DMS53 treated with DMSO at 0.1 percent for 48 hours (cell line): Measurements from ENCODE around the gene RAI1.

Experiments
- DNase-seq: peaks from one replicate; lab custom pipeline; 2025; ENCODE audit not compliant: unreplicated experiment; lab: John Stamatoyannopoulos, UW

RAI1 gene

DNA sequence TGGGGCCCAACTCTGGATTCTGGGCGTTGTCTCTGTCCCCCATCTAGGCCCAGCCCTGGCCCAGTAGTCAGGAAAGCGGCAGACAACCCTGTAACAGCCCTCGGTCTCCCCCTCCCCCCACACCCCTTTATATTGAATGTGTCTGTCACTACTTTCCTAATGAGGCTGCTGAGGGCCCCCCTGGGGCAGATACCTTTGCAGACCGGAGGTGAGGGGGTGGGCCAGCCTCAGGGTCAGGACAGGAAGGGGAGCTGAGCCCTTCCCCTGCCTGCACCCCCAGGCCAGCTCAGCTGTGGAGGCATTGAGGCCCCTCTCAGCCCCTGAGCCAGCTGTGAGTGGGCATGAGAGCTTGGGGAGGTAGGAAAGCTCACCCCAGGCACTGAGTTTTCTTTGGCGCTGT lies 17.1 kb downstream of the RAI1 start:
- no peak for DNase-seq

DNA sequence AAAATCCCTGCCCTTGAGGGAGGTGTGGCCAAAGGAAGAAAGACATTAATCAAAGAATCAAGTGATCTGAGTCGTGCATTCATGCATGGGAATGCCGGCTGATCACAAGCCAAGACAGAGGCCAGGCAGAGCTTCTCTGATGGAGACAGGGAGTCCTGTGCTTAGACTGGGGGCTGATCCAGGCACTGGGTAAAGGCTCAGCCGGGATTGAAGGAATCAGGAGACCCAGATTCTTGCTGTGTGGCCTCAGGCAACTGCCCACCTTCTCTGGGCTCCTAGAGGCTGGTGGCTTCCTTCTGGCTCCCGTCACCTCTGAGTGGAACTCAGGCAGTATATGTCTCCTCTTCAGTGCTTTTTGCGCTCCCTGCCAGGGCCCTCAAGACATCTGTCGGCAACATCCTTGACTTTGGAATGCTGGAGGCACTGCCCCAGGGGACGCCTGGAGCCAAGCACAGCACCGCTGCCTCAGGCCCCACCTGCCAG lies 17.7 kb downstream of the RAI1 start:
- no peak for DNase-seq

DNA sequence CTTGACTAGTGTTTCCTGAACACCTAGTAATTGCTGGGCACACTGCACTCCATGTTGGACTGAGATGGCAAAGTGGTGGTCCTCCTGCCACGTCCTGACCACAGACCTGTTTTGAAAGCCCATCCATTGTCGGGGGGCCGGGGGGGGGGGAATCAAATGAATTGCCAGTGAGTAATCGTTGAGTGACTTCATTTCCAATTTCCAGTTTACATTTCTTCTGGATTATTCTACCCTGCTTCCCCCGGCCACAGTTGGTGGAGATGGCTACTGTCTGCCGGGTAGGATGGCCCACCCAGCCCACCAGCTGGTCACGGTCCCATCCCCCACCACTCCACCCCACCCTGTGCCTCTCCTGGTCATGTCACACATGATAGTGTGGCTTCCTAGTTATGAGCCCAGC lies 18.2 kb downstream of the RAI1 start:
- no peak for DNase-seq

DNA sequence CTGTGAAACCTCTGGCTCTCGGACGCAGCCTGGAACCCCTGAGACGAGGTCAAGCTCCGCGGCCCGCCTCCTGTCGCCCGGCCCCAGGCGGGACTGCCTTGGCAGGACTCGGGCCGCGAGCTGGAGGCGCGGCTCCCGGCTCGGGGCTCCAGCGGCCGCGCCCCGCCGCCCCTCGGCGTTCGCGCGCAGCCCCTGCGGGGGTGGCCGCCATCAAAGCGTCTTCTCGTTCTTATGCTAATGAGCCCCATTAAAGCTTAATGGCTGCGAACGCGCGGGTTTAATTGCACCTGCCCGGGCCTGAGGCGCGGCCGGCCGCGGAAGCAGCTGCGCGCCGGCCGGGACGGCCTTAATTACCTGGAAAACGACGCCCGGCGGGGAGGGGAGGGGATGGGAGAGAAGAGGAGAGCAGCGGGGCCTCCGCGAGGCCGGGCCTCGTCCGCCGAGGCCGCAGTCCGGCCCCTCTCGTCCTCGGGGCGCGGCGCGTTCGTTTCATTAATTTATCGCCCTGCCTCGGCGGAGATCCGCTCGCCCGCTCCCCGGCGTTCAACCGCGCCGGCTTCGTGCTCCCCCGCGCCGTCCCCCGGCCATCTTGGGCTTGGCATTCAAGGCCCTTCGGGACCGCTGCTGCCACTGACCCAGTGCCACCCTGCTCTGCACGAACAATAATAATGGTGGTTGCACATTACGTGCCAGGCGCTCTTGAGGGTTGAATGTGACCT lies 19.2 kb downstream of the RAI1 start:
- no peak for DNase-seq

DNA sequence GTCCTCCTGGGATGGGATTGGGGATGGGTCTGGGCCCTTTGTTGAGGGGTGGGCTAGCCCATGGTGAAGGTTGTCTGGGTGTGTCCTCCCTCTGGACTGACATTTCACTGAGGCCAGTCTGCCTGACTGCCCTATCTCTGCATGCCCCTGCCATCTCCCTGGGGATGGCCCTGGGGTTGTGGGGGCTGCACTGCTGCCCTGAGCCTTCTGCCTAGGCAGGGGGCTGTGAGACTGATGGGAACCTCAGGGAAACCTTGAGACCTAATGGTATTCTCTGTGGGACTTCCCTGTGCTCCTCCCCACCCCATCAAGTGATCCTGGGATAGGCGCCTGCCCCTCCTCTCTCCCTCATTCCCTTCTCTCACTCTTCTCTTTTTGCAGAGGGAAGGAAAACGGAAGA lies 19.9 kb downstream of the RAI1 start:
- DNase-seq, result no peak

DNA sequence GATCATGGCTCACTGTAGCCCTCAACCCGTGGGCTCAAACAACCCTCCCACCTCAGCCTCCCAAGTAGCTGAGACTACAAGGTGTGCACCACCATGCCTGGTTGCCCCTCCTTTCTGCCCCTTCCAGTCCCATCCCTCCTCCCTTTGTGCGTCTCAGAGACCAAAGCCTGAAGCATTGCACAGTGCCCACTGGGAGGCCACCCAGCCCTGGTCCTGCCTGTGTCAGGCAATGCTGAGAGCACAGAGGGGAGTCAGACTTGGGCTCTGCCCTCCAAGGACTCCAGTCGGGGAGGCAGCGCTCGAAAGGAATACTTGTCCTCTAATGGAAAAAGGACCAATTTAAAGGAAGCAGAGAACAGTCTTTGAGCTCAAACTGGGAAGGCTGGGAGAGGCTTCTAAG lies 20.4 kb downstream of the RAI1 start:
- DNase-seq, result no peak

DNA sequence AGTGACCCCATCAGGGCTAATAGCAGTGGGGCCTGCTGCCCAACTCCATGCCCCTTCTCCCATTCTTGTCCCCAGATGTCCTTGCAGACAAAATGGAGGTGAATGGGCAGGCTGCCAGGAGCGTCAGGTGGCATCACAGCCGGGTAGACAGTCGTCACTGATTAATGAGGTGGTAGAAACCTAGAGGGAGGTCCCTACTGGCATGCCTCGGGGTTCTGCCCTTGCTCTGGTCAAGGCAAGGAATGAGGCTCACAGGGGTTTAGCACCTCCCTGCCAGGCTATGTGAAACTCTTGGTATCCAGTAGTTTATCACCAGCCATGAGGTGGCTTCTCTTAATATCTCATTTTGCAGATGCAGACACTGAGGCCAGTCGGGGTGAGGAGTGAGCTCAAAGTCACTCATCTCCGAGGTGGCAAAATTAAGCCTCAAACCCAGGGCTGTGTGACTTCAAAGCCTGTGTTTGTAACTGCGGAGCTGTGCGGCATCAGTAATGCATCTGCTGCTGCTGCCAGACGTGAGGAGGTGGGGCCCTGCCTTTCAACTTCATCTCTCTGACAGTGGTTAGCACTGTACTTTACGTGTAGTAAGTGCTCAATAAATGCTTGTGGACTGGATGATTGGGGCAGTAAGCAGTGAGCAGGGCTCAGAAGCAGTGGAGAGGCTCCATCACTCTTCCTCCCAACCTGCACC lies 21.3 kb downstream of the RAI1 start:
- no peak for DNase-seq

DNA sequence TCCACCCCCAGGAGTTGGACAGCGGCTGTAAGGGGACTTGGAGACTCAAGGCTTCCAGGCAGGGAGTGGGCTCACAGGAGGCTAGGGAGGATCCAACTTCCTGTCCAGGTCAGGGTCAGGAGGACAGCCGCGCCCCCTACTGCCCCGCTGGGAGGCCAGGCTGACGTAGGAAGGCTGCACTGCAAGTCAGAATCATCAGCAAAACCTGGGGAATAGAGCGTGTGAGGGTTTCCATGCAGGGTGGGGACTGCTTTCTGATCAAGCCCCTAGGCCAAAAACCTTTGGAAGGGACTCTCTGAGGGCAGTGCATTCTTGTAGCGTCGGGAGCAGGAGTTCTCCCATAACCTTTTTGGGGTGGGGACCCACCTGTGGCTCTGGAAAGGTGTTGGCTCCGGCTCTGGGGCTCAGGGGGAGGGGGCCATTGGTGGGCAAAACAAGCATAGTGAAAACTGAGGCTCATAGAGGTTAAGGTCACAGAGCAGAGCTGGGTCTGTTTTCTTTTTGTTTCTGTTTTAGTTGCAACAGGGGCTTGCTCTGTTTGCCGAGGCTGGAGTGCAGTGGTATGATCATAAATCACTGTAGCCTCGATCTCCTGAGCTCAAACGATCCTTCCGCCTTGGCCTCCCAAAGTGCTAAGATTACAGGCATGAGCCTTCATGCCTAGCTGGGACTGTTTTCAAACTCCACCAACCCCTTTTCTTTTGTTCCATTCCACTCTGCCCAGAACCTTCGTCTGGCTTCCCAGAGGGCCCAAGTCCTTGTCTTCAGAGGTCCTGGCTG lies 22.1 kb downstream of the RAI1 start:
- no peak for DNase-seq

DNA sequence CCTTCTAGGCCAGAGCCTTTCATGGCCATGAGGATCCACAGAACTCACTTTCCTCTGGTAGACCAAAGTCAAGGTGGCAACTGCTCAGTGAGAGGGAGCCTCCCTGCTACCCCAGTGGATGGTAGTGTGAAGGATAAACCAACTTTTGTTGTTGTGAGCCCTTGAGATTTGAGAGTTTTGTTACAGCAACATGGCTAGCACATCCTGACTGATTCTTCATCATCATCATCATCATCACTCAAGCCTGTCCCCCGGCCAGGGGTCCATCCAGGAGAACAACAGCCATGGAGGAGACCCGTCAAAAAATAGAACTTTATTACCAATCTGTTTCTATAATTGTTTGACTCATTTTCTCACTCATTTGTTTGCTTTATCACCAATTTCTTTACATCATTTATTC lies 23.7 kb downstream of the RAI1 start:
- no peak for DNase-seq

DNA sequence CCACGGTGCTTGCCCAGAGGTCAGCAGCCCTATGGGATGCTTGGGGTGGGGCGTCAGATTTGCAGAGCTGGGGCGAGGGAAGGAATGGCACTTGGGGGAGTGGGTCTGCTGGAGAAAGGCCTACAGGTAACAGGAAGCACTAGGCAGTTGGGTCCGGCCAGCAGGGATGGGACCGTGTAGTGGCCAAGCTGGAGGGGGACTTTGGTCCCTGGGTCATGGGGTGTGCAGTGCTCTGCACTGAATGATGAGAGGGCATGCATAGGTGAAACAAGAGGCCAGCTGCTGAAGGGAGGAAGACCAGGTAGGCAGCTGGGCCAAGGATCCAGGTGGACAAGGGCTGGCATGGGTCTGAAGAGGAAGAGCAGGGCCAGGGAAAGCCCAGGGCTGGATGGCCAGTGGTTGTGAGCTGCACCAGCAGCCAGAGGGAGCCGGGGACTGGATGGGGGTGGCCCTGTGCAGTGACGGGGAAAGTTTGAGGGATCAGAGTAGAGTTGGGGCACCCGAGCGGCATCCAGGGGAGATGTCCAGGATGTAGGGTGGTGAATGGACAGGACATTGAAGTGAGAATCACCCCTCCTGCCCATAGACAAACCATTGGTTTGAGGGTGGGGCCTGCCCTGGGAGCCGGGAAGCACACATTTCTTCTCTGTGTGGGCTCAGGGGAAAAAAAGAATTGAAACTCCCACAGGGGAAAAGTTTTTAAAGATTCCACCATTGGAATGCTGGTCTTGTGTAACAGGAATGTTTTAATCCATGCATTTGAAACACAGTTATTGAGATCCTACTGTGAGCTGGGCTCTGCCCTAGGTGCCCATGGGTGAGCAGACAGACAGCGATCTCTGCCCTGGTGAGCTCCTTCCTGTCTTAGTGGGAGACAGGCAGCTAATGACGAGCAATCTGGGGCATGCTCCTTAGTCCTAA lies 25.1 kb downstream of the RAI1 start:
- no peak for DNase-seq

DNA sequence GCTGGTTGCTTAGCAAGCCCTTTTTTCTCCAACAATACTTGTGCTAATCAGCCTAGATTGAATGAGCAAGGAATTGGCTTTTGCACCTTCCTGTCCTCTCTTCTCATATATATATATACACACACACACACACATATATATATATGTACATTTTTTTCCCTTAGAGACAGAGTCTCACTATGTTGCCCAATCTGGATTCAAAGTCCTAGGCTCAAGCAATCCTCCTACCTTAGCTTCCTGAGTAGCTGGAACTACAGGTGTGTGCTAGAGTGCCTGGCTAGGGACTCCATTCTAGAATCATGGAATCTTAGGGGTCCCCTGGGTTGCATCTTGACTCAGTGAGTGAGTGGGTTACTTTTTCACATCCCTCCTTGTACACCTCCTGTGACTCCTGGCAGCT lies 27.0 kb downstream of the RAI1 start:
- no peak for DNase-seq

DNA sequence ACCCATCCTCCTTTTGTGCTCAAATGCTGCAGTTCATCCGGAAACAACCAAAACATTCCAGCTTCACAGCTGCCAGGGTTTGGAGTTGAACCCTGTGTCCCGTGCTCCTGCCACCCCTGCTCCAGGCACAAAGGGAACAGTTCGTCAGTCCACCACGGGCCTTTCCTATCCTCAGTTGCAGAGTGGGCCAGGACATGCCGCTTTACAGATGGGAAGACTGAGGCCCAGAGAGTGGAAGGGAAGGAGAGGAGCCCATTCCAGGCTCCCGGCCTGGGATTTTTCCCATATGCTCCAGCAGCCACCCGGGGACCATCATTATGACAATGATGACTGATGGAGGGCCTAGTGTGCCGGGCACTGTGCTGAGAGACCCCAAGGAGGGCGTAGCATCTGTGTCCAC lies 27.6 kb downstream of the RAI1 start:
- DNase-seq, result no peak

DNA sequence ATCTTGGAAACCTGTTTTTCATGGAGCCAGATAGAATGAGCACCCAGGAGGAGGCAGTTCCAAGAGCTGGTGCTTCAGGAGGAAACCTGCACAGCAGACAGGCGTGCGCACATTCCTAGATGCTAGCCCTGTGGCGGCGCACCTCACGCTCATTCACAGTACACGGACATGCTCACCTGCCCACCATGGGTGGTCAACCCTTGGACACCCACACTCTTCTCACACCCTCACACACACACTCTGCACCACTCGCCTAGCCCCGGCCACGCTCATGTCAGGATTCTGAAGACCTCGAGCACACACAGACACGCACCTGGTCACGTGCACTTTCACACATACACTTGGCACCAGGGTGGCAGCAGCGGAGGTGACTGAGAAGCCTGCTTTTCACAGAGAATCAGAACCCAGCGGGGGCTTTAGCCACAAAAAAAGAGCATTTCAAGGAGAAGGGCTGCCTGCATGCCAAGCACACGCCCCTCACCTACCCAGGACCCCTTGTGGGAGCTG lies 28.6 kb downstream of the RAI1 start:
- DNase-seq, result no peak

DNA sequence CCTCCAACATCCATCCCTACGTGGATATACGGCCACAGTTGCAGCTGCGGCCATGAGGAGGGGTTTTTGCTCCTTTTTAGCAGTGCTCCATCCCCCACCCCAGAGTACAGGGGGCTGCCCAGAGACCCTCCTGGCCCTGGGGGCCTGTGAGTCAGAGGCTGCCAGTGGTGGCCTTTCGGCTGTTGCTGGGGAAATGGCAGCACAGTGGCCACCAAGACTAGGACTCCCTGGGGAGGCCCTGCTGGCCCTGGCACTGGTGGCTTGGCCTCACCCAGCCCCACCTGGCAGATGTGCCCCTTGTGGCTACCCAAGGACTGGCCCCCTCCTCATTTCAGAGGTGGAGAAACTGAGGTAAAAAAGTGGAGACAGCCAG lies 29.1 kb downstream of the RAI1 start:
- DNase-seq, result no peak

DNA sequence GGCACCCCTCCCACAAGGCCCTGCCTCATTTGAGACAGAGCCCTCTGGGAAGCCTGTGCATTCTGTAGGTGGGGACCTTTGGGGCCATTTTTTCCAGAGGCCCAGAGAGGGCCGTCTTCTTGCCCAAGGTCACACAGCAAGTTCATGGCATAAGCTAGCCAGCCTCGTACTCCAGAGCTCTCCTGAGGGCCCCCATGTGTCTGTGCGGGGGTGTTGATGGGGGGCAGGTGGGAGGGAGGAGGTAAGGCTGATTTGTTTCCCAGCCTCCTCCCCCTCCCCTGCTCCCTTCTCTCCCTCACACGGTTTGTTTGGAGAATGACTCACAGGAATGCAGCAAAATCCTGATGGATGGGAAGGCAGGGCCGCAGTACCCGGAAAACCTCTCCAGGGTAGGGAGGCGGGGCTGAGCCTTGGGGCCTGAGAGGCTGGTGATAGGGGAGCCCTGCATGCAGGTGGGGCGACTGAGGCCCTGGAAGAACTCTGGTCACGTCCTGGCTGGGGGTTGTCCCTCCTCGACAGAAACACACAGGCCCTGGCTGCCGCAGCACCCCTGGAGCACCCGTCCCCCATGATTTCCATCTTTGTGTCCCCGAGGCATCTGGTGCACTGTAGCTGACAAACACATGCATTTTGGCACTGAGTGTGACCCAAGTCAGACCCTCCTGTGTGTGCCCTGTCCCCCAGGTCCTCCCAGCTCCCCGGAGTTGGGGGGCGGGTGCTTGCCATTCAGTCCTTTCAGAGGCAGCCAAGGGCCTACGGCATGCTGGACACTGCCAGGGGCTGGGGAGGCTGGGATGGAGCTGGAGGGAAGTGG lies 29.7 kb downstream of the RAI1 start:
- peak; percentile 74 for DNase-seq

DNA sequence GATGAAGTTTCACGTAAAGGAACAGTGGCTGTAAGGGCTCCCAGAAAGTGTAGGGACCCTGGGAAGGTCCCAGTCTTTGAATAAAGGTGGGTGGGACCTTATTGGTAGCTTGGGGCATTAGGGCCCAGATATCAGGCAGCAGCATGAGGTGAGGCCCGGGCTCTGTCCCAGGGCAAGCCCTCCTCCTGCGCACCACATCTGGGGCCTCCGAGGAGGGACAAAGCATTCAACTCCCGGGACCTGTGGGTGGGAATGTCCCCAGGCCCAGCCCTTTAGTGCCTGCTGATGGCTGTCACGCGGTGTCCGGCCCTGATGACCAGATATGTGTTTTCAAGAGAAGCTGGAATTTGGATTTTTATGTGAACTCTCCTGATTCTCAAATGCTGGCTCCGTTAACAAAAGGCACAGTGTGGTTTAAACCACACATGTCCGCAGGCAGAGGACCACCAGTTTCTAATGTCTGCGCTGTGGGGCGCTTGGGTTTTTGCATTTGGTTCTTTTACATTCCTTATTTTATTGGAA lies 30.4 kb downstream of the RAI1 start:
- DNase-seq, result no peak

DNA sequence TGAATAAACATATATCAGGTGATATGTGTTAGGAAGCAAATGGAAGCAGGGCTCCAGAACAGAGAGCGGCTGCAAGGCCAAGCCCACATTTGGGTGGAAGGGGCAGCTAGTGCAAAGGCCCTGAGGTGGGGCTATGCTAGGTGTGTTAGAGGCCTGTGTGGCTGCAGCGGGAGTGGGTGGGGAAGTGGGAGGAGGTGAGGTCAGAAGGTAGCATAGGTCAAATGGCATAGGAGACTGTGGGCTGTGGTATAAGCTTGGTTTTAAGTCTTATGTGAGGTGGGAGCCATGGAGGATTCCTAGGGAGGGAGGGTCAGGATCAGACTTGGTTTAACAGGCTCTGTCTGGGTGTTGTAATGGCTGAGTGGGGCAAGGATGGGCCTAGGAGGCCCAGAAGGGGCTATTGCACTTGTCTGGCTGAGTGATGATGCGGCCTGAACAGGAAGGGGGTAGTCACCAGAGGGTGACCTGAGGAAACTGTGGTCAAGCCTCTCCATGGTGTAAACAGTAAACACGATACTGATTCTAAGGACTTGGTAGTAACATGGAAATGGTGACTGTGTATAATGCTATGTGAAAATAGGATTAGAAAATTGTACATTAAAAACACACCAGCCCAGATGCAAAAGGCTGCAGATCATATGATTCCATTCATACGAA lies 31.1 kb downstream of the RAI1 start:
- DNase-seq, result no peak

DNA sequence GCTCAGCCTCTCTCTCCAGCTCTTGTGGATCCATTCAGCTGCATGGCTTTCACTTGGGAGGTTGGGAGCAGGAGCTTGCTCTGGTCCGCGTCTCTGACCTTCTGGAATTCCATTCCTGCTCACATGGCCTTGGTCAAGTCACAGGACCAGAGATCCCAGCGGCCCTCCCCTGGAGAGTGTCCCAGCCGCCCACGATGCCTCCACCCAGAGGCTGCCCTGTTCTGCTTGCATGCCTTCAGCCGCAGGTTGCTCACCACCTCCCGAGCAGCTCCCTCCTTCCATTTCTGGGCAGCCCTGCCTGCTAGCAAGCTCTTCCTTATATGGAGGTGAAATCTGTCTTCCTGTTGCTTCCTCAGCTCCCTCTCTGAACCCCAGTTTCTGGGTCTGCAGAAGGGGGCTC lies 32.6 kb downstream of the RAI1 start:
- DNase-seq, result no peak

DNA sequence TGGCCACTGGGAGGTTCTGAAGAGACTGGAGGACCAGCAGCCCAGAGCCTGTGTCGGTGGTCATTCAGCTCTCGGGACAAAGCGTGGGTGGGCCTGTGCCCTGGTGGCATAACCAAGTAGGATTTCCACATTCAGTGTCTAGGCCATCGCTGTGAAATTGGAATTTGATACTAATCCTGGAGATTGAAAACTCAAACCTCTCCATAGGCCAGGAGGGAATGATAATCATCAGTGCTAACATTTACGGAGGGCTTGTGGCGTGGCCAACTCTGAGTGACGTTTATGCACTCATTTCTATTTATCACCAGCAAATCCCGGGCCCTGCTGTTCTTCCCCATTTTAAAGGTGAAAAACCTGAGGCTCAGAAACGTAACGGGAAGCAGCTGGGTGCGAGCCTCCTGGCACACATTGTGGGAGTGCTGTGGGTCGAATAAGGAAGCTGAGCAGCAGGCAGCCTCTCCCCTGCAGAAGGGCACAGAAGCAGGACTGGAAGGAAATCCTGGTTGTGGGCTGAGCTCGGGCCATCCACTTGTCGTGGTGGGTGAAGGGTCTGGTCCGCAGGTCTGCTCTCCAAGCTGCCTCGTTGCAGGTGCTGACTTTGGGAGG lies 33.1 kb downstream of the RAI1 start:
- no peak for DNase-seq
